ENCODE data around the gene TECPR2. TPM values are rescaled to one million over a fixed set of nuclear protein-coding genes. Genes with fewer than 3 reads are reported as not detected.
A peak's percentile ranks its signal among the peaks of the same experiment; 100 is the strongest.

Gene TECPR2
- total and polyA plus RNA-seq, 8 donors: 3.3 to 18.2 (median 10.5) TPM

GRCh38 chr14:102370305-102370809 is 7.6 kb downstream of the TECPR2 start:
- WGBS, 2 donors: 71 to 81% methylated on average over 11 of the region's 11 CpGs
- Histone ChIP-seq H3K36me3 (no peaks in the 10 kb centered on the region), H3K27me3 (no peaks in the 10 kb centered on the region), H3K27ac (no peak overlapping the region), H3K4me3 (no peak overlapping the region), H3K9me3 (no peaks in the 10 kb centered on the region), H3K4me1 (no peaks in the 10 kb centered on the region)
- FAIRE-seq (no peak), ATAC-seq (peak in 2 of 4 donors; percentile 53 to 54), DNase-seq (no peak)
- intact Hi-C loops (cut with DNase I): no loop called here
- TF ChIP-seq CTCF (IDR thresholded peaks at IDR 0.05): no peak

GRCh38 chr14:102371361-102371760 is 8.6 kb downstream of the TECPR2 start:
- H3K4me1 ChIP-seq: no peaks in the 10 kb centered on the region
- ATAC-seq (no peak), DNase-seq (no peak), FAIRE-seq (no peak)
- no peak overlapping the region for H3K27ac ChIP-seq
- no peaks in the 10 kb centered on the region for H3K27me3 ChIP-seq
- WGBS, 2 donors: 79 to 82% methylated on average over 4 of the region's 4 CpGs
- no peaks in the 10 kb centered on the region for H3K9me3 ChIP-seq
- no peaks in the 10 kb centered on the region for H3K36me3 ChIP-seq
- no peak for TF ChIP-seq CTCF (IDR thresholded peaks at IDR 0.05)
- intact Hi-C loops (cut with DNase I): no loop called here
- H3K4me3 ChIP-seq: no peak overlapping the region

GRCh38 chr14:102373110-102373509 is 10.4 kb downstream of the TECPR2 start:
- Histone ChIP-seq H3K4me1 (no peaks in the 10 kb centered on the region), H3K4me3 (no peak overlapping the region), H3K27ac (no peak overlapping the region), H3K36me3 (no peaks in the 10 kb centered on the region), H3K9me3 (no peaks in the 10 kb centered on the region), H3K27me3 (no peaks in the 10 kb centered on the region)
- FAIRE-seq (no peak), DNase-seq (no peak), ATAC-seq (no peak)
- no peak for TF ChIP-seq CTCF (IDR thresholded peaks at IDR 0.05)
- 89 to 97% methylated on average over 3 of the region's 3 CpGs for WGBS, 2 donors
- intact Hi-C loops (cut with DNase I): no loop called here

- DNase-seq (no peak), FAIRE-seq (no peak), ATAC-seq (no peak)
- no peaks in the 10 kb centered on the region for H3K36me3 ChIP-seq
- no peak overlapping the region for H3K27ac ChIP-seq
- no peak for TF ChIP-seq CTCF (IDR thresholded peaks at IDR 0.05)
- no peak overlapping the region for H3K4me3 ChIP-seq
- intact Hi-C loops (cut with DNase I): no loop called here
- WGBS, 2 donors: 78 to 86% methylated on average over 2 of the region's 2 CpGs
- no peaks in the 10 kb centered on the region for H3K4me1 ChIP-seq
- no peaks in the 10 kb centered on the region for H3K9me3 ChIP-seq
- no peaks in the 10 kb centered on the region for H3K27me3 ChIP-seq
Measured at GRCh38 chr14:102374264-102374663, 11.5 kb downstream of the TECPR2 start.

GRCh38 chr14:102375119-102375518 is 12.4 kb downstream of the TECPR2 start:
- DNase-seq: no peak
- ATAC-seq: no peak
- no peaks in the 10 kb centered on the region for H3K36me3 ChIP-seq
- 95 to 98% methylated on average over 5 of the region's 5 CpGs for WGBS, 2 donors
- H3K4me3 ChIP-seq: no peak overlapping the region
- H3K27ac ChIP-seq: no peak overlapping the region
- no peak for FAIRE-seq
- no peaks in the 10 kb centered on the region for H3K9me3 ChIP-seq
- intact Hi-C loops (cut with DNase I): no loop called here
- H3K4me1 ChIP-seq: no peaks in the 10 kb centered on the region
- no peak for TF ChIP-seq CTCF (IDR thresholded peaks at IDR 0.05)
- no peaks in the 10 kb centered on the region for H3K27me3 ChIP-seq

Data from pancreas (tissue), 10 donors.